UCSD-AML1 (cell line): ENCODE measurements around the gene RPS6KC1.
A peak's percentile ranks its signal among the peaks of the same experiment; 100 is the strongest.
"Not testable (repeated sequence)": the region's sequence is repeated elsewhere in the genome, so short reads cannot be mapped to it uniquely, and the experiment has no call there.

Source experiments
- DNase-seq: peaks from one replicate; lab custom pipeline; 2025; ENCODE audit not compliant: unreplicated experiment; lab: John Stamatoyannopoulos, UW

Gene RPS6KC1

GRCh38 chr1:213054142-213054541 lies 3.1 kb downstream of the RPS6KC1 start:
- DNase-seq: no peak

GRCh38 chr1:213054733-213055591 lies 3.9 kb downstream of the RPS6KC1 start:
- no peak for DNase-seq

- DNase-seq: no peak
These were observed 4.7 kb downstream of the RPS6KC1 start for GRCh38 chr1:213055767-213056166.

- DNase-seq: no peak
These were observed 6.4 kb downstream of the RPS6KC1 start for GRCh38 chr1:213057264-213058059.

GRCh38 chr1:213060836-213061235 lies 9.8 kb downstream of the RPS6KC1 start:
- DNase-seq: no peak

GRCh38 chr1:213061263-213061662 lies 10.2 kb downstream of the RPS6KC1 start:
- no peak for DNase-seq

GRCh38 chr1:213065800-213066199 lies 14.8 kb downstream of the RPS6KC1 start:
- DNase-seq: no peak

- DNase-seq: no peak
These were observed 15.3 kb downstream of the RPS6KC1 start for GRCh38 chr1:213066363-213066762.

- no peak for DNase-seq
These were observed 16.3 kb downstream of the RPS6KC1 start for GRCh38 chr1:213067352-213067751.

- DNase-seq: peak; percentile 18
These were observed 19.4 kb downstream of the RPS6KC1 start for GRCh38 chr1:213070406-213070805.

GRCh38 chr1:213075725-213076124 lies 24.7 kb downstream of the RPS6KC1 start:
- no peak for DNase-seq

- DNase-seq: no peak
These were observed 31.5 kb downstream of the RPS6KC1 start for GRCh38 chr1:213082420-213083111.

GRCh38 chr1:213083112-213083445 lies 32.0 kb downstream of the RPS6KC1 start:
- no peak for DNase-seq

- no peak for DNase-seq
These were observed 36.9 kb downstream of the RPS6KC1 start for GRCh38 chr1:213087911-213088310.

- DNase-seq: no peak
These were observed 39.1 kb downstream of the RPS6KC1 start for GRCh38 chr1:213089924-213090677.

GRCh38 chr1:213094446-213094845 lies 43.4 kb downstream of the RPS6KC1 start:
- DNase-seq: no peak

GRCh38 chr1:213095467-213095866 lies 44.4 kb downstream of the RPS6KC1 start:
- no peak for DNase-seq

- no peak for DNase-seq
These were observed 48.8 kb downstream of the RPS6KC1 start for GRCh38 chr1:213099682-213100399.

- DNase-seq: not testable (repeated sequence)
These were observed 49.5 kb downstream of the RPS6KC1 start for GRCh38 chr1:213100565-213100964.
